PC-9 (cell line): ENCODE results near the gene GRAMD2B.

Source experiments
- EZH2 ChIP-seq: fragments of 200-600 bp; sonication (generic); IDR thresholded peaks from 2 replicates; pipeline ENCODE4 v1.8.0; 2017; ENCODE audit warnings: antibody characterized with exemption, low read depth
- TF ChIP-seq, protein P1 (sequence below): fragments of 200-600 bp; sonication (generic); conservative IDR thresholded peaks from 2 replicates; pipeline ENCODE4 v1.6.1; 2017; ENCODE audit warnings: mixed run types, antibody characterized with exemption, mild to moderate bottlenecking, moderate library complexity

GRCh38 chr5:126413856-126414255 is 9.4 kb upstream of the GRAMD2B start:
- no peak for TF ChIP-seq EZH2
- TF ChIP-seq, protein P1, sequence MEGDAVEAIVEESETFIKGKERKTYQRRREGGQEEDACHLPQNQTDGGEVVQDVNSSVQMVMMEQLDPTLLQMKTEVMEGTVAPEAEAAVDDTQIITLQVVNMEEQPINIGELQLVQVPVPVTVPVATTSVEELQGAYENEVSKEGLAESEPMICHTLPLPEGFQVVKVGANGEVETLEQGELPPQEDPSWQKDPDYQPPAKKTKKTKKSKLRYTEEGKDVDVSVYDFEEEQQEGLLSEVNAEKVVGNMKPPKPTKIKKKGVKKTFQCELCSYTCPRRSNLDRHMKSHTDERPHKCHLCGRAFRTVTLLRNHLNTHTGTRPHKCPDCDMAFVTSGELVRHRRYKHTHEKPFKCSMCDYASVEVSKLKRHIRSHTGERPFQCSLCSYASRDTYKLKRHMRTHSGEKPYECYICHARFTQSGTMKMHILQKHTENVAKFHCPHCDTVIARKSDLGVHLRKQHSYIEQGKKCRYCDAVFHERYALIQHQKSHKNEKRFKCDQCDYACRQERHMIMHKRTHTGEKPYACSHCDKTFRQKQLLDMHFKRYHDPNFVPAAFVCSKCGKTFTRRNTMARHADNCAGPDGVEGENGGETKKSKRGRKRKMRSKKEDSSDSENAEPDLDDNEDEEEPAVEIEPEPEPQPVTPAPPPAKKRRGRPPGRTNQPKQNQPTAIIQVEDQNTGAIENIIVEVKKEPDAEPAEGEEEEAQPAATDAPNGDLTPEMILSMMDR = no peak
